ENCODE measurements around the gene AGK. TPM values are rescaled to one million over a fixed set of nuclear protein-coding genes. Genes with fewer than 3 reads are reported as not detected.
"Not testable (repeated sequence)": the region's sequence is repeated elsewhere in the genome, so short reads cannot be mapped to it uniquely, and the experiment has no call there.

The AGK gene
- total RNA-seq, 4 donors from 2014 or later, result 21.0 to 30.8 (median 25.5) TPM

- TF ChIP-seq POLR2A (IDR thresholded peaks at IDR 0.05) (no peak), CTCF (IDR thresholded peaks at IDR 0.05) (no peak), POLR2AphosphoS5 (IDR thresholded peaks at IDR 0.05) (no peak), EP300 (IDR thresholded peaks at IDR 0.05) (no peak)
- H3K4me3 ChIP-seq, result no peak overlapping the region
- WGBS, 2 donors (ENCODE audit: low coverage in 1 of 2), result 100% methylated on average over 1 of the region's 1 CpG
- peaks cover 0 to 17% of the 10 kb centered on the region in 2 donors for H3K36me3 ChIP-seq
- H3K27ac ChIP-seq, result no peak overlapping the region
- H3K9me3 ChIP-seq, result peaks cover 0 to 4% (median 0%) of the 10 kb centered on the region in 3 donors
- H3K4me1 ChIP-seq, result no peaks in the 10 kb centered on the region
- ATAC-seq, result no peak
- H3K27me3 ChIP-seq, result no peaks in the 10 kb centered on the region
Observed at GRCh38 chr7:141575164-141575563, 24.0 kb downstream of the AGK start.

GRCh38 chr7:141575654-141576448, 24.6 kb downstream of the AGK start:
- no peak for ATAC-seq
- Histone ChIP-seq H3K4me3 (no peak overlapping the region), H3K9me3 (peaks cover 0 to 4% (median 0%) of the 10 kb centered on the region in 3 donors), H3K27me3 (no peaks in the 10 kb centered on the region), H3K27ac (no peak overlapping the region), H3K36me3 (peaks cover 0 to 17% of the 10 kb centered on the region in 2 donors), H3K4me1 (no peaks in the 10 kb centered on the region)
- no peak for TF ChIP-seq EP300 (IDR thresholded peaks at IDR 0.05)
- TF ChIP-seq POLR2A (IDR thresholded peaks at IDR 0.05), result no peak
- no peak for TF ChIP-seq POLR2AphosphoS5 (IDR thresholded peaks at IDR 0.05)
- no peak for TF ChIP-seq CTCF (IDR thresholded peaks at IDR 0.05)
- 83 to 89% methylated on average over 2 of the region's 2 CpGs for WGBS, 2 donors (ENCODE audit: low coverage in 1 of 2)

- Histone ChIP-seq H3K27ac (no peak overlapping the region), H3K4me3 (no peak overlapping the region), H3K9me3 (peaks cover 0 to 4% (median 0%) of the 10 kb centered on the region in 3 donors), H3K36me3 (peaks cover 0 to 17% of the 10 kb centered on the region in 2 donors), H3K27me3 (no peaks in the 10 kb centered on the region), H3K4me1 (no peaks in the 10 kb centered on the region)
- no peak for ATAC-seq
- TF ChIP-seq CTCF (IDR thresholded peaks at IDR 0.05) (no peak), POLR2AphosphoS5 (IDR thresholded peaks at IDR 0.05) (no peak), EP300 (IDR thresholded peaks at IDR 0.05) (no peak), POLR2A (IDR thresholded peaks at IDR 0.05) (no peak)
- 96 to 97% methylated on average over 3 to 6 of the region's 6 CpGs for WGBS, 2 donors (ENCODE audit: low coverage in 1 of 2)
Observed at GRCh38 chr7:141577043-141577839, 26.0 kb downstream of the AGK start.

GRCh38 chr7:141579953-141580352, 28.7 kb downstream of the AGK start:
- not testable (repeated sequence) for H3K4me1 ChIP-seq, H3K27me3 ChIP-seq, H3K4me3 ChIP-seq, H3K9me3 ChIP-seq, ATAC-seq, H3K27ac ChIP-seq
- 96% methylated on average over 3 to 5 of the region's 5 CpGs for WGBS, 2 donors (ENCODE audit: low coverage in 1 of 2)
- H3K36me3 ChIP-seq, result peaks cover 0 to 17% of the 10 kb centered on the region in 2 donors

GRCh38 chr7:141582063-141582462, 30.9 kb downstream of the AGK start:
- not testable (repeated sequence) for ATAC-seq, H3K36me3 ChIP-seq, H3K27ac ChIP-seq, H3K9me3 ChIP-seq, H3K27me3 ChIP-seq, H3K4me3 ChIP-seq, H3K4me1 ChIP-seq
- WGBS, 2 donors (ENCODE audit: low coverage in 1 of 2), result 88 to 92% methylated on average over 4 to 5 of the region's 7 CpGs
